Central memory CD8-positive, alpha-beta T cell (primary cell): ENCODE results near the gene SIRT7.

Experiments
- ATAC-seq: fragments of 150-1000 bp; cut with Tn5 transposase; replicated peaks from 2 replicates; pipeline ENCODE4 v1.10.0; 2022; ENCODE audit warnings: mild to moderate bottlenecking, moderate FRiP score, moderate number of reproducible peaks; ENCODE audit not compliant: poor library complexity, severe bottlenecking; ENCODE audit errors: extremely low read depth
- DNase-seq, 2 donors: peaks; one replicate each; pipeline ENCODE4 v3.0.0; 2021; ENCODE audit warnings: low spot score in 2 of 2
- H3K27ac Mint-ChIP-seq: one replicate; pipeline ENCODE4 v1.8.0; 2022; ENCODE audit warnings: low read depth, mild to moderate bottlenecking, moderate library complexity, mixed read lengths
- H3K27me3 Mint-ChIP-seq: one replicate; pipeline ENCODE4 v1.8.0; 2022; ENCODE audit warnings: mixed read lengths
- H3K36me3 Mint-ChIP-seq: one replicate; pipeline ENCODE4 v1.8.0; 2022; ENCODE audit warnings: mild to moderate bottlenecking, moderate library complexity, mixed read lengths; ENCODE audit not compliant: insufficient read depth
- H3K4me1 Mint-ChIP-seq: one replicate; pipeline ENCODE4 v1.8.0; 2022; ENCODE audit warnings: mixed read lengths
- H3K4me3 Mint-ChIP-seq: one replicate; pipeline ENCODE4 v1.8.0; 2022; ENCODE audit warnings: mild to moderate bottlenecking, moderate library complexity, mixed read lengths
- H3K9me3 Mint-ChIP-seq: one replicate; pipeline ENCODE4 v1.8.0; 2022; ENCODE audit warnings: mixed read lengths

Gene SIRT7

GRCh38 chr17:81933178-81933699 is 15.3 kb upstream of the SIRT7 start:
- H3K27ac Mint-ChIP-seq = peak overlapping the region; percentile 60
- H3K27me3 Mint-ChIP-seq = peaks cover 45% of the 10 kb centered on the region
- H3K4me3 Mint-ChIP-seq = no peak overlapping the region
- peaks cover 12% of the 10 kb centered on the region for H3K4me1 Mint-ChIP-seq
- H3K36me3 Mint-ChIP-seq = peaks cover 1% of the 10 kb centered on the region
- H3K9me3 Mint-ChIP-seq = no peaks in the 10 kb centered on the region
- DNase-seq (no peak), ATAC-seq (no peak)

- ATAC-seq = no peak
- Mint-ChIP-seq H3K36me3 (peaks cover 2% of the 10 kb centered on the region), H3K27me3 (peaks cover 45% of the 10 kb centered on the region), H3K27ac (no peak overlapping the region), H3K9me3 (no peaks in the 10 kb centered on the region), H3K4me3 (no peak overlapping the region), H3K4me1 (peaks cover 8% of the 10 kb centered on the region)
- no peak for DNase-seq
These were observed 14.5 kb upstream of the SIRT7 start for GRCh38 chr17:81932333-81932983.

DNA sequence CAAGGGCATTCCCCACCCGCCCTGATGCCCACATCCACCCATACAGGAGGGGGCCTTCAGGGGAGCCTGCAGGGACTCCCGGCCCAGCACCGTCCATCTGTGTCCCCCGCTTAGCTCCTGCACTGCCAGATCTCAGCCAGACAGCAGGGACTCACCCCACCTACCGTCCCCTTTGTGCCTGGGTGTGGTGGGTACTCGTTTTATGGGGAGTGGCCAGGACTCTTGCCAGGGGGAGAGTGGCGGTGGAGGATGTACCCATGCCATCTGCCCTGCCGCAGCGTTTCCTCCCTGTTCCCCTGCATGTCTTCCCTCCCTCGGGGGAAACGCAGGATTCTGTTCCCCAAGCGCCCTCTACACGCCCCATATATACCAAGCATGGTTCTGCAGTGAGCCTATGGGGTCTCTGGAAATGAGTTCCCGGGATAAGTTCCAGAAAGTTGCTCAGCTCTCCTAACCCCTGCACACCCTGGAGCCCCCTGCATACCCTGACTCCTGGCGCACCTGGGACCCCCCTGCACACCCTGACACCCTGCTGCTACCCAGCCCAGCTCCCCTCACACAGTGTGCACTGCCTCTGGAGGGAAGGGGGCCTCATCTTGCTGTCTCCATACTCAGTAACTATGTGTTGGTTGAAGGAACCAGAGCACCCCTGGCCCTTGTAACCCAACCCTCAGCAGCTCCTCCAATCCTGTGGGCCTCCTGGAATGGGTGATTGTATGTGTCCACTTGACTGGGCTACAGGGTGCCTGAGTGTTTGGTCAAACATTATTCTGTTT is 13.8 kb upstream of the SIRT7 start:
- H3K4me3 Mint-ChIP-seq = no peak overlapping the region
- H3K36me3 Mint-ChIP-seq = peaks cover 2% of the 10 kb centered on the region
- H3K4me1 Mint-ChIP-seq = peaks cover 7% of the 10 kb centered on the region
- ATAC-seq (no peak), DNase-seq (no peak)
- no peak overlapping the region for H3K27ac Mint-ChIP-seq
- H3K27me3 Mint-ChIP-seq = peaks cover 45% of the 10 kb centered on the region
- H3K9me3 Mint-ChIP-seq = no peaks in the 10 kb centered on the region

GRCh38 chr17:81931189-81931556 is 13.2 kb upstream of the SIRT7 start:
- no peak for DNase-seq
- Mint-ChIP-seq H3K4me1 (peaks cover 13% of the 10 kb centered on the region), H3K4me3 (no peak overlapping the region), H3K36me3 (peaks cover 6% of the 10 kb centered on the region), H3K9me3 (no peaks in the 10 kb centered on the region), H3K27me3 (peaks cover 45% of the 10 kb centered on the region), H3K27ac (no peak overlapping the region)
- ATAC-seq = no peak

DNA sequence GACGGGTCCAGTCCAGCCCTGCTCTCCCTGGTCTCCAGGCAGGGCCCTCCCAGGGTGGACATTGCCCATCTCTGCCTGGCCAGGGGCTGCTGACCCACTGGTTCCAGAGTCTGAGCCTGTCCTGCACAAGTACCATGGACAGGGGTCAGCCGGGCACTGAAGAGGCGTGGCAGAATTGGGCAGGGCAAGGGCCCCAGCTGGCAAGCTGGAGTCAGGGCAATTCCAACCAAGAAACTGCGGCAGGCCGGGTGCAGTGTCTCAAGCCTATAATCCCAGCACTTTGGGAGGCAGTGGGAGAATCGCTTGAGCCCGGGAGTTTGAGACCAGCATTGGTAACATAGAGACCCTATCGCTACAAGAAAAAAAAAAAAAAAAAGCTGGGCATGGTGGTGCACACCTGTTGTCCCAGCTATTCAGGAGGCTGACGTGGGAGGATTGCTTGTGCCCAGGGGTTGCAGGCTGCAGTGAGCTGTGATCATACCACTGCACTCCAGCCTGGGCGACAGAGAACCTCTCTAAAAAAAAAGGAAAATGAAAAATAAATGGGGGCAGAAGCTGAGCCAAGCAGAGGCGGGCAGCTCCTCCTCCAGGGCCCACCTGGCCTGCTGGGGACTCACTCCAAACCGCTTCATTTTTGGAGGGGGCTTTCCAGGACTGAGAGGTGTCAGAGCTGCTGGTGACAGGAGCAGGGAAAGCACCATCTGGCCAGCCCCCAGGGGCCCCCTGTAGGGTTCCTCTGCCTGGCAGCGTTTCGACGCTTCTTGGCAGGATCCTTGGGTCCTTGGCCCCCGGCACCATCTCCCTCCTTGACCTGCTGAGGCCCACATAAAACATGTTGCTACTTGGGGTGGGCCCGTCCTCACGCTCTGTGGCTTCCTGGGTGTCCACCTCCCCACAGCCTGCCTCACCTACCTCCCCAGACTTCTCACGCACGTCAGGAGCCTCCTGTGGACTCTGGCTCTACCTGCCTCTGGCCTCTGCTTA is 12.5 kb upstream of the SIRT7 start:
- Mint-ChIP-seq H3K9me3 (no peaks in the 10 kb centered on the region), H3K4me3 (no peak overlapping the region), H3K27me3 (peaks cover 45% of the 10 kb centered on the region), H3K4me1 (peaks cover 16% of the 10 kb centered on the region), H3K36me3 (peaks cover 6% of the 10 kb centered on the region), H3K27ac (no peak overlapping the region)
- ATAC-seq = no peak
- no peak for DNase-seq

- Mint-ChIP-seq H3K27me3 (peaks cover 45% of the 10 kb centered on the region), H3K4me3 (peak overlapping the region; percentile 63), H3K4me1 (peaks cover 16% of the 10 kb centered on the region), H3K27ac (no peak overlapping the region), H3K9me3 (no peaks in the 10 kb centered on the region), H3K36me3 (peaks cover 6% of the 10 kb centered on the region)
- DNase-seq (no peak), ATAC-seq (no peak)
These were observed 11.5 kb upstream of the SIRT7 start for GRCh38 chr17:81929253-81930141.

DNA sequence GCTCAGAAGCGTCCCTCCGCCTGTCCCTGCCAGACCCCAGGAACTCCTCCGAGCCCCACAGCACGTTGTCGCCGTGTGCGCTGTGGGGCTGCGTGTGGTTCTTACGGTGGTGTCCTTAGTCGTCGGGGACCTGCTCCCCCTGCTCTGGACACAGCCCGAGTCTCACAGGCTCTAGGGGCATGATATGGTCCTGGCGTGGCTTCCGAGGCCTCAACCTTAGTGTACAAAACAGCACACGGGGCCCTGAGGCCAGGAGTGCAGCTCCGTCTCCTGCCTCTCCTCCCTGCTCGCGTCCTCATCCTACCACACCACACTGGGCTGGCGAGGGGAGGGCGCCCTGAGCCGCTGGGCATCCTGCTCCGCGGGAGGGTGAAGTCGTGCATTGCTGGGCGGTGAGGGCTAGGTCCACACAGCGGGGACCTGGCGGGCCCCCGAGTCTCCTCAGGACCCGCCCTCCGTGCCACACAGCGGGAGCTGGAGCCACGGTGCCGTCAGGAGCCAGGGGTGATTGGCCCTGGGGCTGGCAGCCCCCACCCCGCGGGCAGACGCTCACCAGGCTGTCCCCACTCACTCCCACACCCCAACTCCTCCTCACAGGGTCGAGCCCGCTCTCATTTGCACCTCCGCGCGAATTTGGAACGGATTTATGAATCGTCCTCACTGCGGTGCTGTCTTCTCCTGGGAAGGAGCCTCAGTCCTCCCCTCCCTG is 10.7 kb upstream of the SIRT7 start:
- no peak for ATAC-seq
- no peak for DNase-seq
- H3K4me3 Mint-ChIP-seq = peak overlapping the region; percentile 63
- H3K4me1 Mint-ChIP-seq = peaks cover 13% of the 10 kb centered on the region
- H3K36me3 Mint-ChIP-seq = peaks cover 8% of the 10 kb centered on the region
- H3K9me3 Mint-ChIP-seq = no peaks in the 10 kb centered on the region
- peaks cover 39% of the 10 kb centered on the region for H3K27me3 Mint-ChIP-seq
- H3K27ac Mint-ChIP-seq = peak overlapping the region; percentile 65

GRCh38 chr17:81927653-81928543 is 9.9 kb upstream of the SIRT7 start, which contains the start of gene MAFG:
MAFG (minus strand) TSS chr17:81927735; CDS start chr17:81923185, 4,550 bp downstream.
- H3K4me3 Mint-ChIP-seq = peak within 1 kb of the TSS; percentile 77
- peaks cover 31% of the 10 kb centered on the region for H3K27me3 Mint-ChIP-seq
- ATAC-seq (peak; percentile 74), DNase-seq (peak; percentile 81 to 85)
- H3K9me3 Mint-ChIP-seq = no peaks in the 10 kb centered on the region
- H3K4me1 Mint-ChIP-seq = peaks cover 9% of the 10 kb centered on the region
- peaks cover 10% of the 10 kb centered on the region for H3K36me3 Mint-ChIP-seq
- H3K27ac Mint-ChIP-seq = peak within 1 kb of the TSS; percentile 76

DNA sequence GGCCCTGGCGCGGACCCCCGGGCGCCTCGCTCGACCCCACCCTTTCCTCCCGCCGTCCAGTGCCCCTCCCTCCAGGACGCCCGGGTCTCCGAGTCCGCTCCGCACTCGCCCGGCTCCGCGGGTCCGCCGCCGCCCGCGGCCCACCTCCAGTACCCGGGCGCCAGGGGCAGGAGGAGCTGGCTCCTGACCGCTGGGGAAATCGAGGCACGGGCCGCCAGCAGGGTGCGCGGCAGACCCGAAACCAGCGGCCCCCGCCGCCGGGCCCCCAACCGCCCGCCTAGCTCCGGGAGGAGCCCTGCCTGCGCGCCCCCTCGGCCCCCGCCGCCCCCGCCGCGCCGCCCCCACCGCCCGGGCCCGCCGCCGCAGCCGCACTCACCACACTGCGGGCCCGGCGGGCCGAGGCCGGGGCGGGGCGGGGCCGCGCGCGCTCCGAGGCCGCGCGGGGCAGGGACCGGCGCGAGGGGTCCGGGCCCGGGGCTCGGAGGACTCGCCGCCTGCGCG is 9.2 kb upstream of the SIRT7 start:
- peaks cover 9% of the 10 kb centered on the region for H3K4me1 Mint-ChIP-seq
- DNase-seq (no peak), ATAC-seq (peak; percentile 39)
- peaks cover 24% of the 10 kb centered on the region for H3K27me3 Mint-ChIP-seq
- H3K36me3 Mint-ChIP-seq = peaks cover 15% of the 10 kb centered on the region
- H3K9me3 Mint-ChIP-seq = no peaks in the 10 kb centered on the region
- peak overlapping the region; percentile 76 for H3K27ac Mint-ChIP-seq
- H3K4me3 Mint-ChIP-seq = peak overlapping the region; percentile 77

- ATAC-seq = peak; percentile 16
- Mint-ChIP-seq H3K27me3 (peaks cover 18% of the 10 kb centered on the region), H3K4me1 (peaks cover 9% of the 10 kb centered on the region), H3K9me3 (no peaks in the 10 kb centered on the region), H3K36me3 (peaks cover 15% of the 10 kb centered on the region), H3K4me3 (peak overlapping the region; percentile 77), H3K27ac (peak overlapping the region; percentile 76)
- DNase-seq = no peak
These were observed 8.6 kb upstream of the SIRT7 start for GRCh38 chr17:81926451-81927151.
